GM18517 (cell line): Measurements from ENCODE around the gene GPC5.
"Not testable (repeated sequence)": the region's sequence is repeated elsewhere in the genome, so short reads cannot be mapped to it uniquely, and the experiment has no call there.

Experiments used
- ATAC-seq: cut with Tn5 transposase; IDR thresholded peaks from one replicate; pipeline ENCODE4 v1.9.1; 2021; ENCODE audit warnings: mild to moderate bottlenecking, moderate library complexity; ENCODE audit not compliant: unreplicated experiment

Gene GPC5

GRCh38 chr13:91767651-91768050 is 369.2 kb downstream of the GPC5 start:
- no peak for ATAC-seq

GRCh38 chr13:91768746-91769145 is 370.3 kb downstream of the GPC5 start:
- ATAC-seq: no peak

- ATAC-seq: no peak
Observed at GRCh38 chr13:91771229-91771628, 372.8 kb downstream of the GPC5 start.

GRCh38 chr13:91773591-91774227 is 375.3 kb downstream of the GPC5 start:
- no peak for ATAC-seq

GRCh38 chr13:91774397-91774796 is 376.0 kb downstream of the GPC5 start:
- ATAC-seq: no peak

GRCh38 chr13:91776611-91777193 is 378.3 kb downstream of the GPC5 start:
- ATAC-seq: no peak

- ATAC-seq: no peak
Observed at GRCh38 chr13:91778123-91778522, 379.7 kb downstream of the GPC5 start.

GRCh38 chr13:91781982-91782691 is 383.7 kb downstream of the GPC5 start:
- not testable (repeated sequence) for ATAC-seq

- peak; percentile 92 for ATAC-seq
Observed at GRCh38 chr13:91785431-91786119, 387.2 kb downstream of the GPC5 start.

GRCh38 chr13:91792054-91792453 is 393.6 kb downstream of the GPC5 start:
- ATAC-seq: no peak

- no peak for ATAC-seq
Observed at GRCh38 chr13:91797567-91797966, 399.1 kb downstream of the GPC5 start.

GRCh38 chr13:91798338-91798737 is 399.9 kb downstream of the GPC5 start:
- ATAC-seq: not testable (repeated sequence)

- ATAC-seq: not testable (repeated sequence)
Observed at GRCh38 chr13:91801772-91802171, 403.4 kb downstream of the GPC5 start.

GRCh38 chr13:91802957-91803356 is 404.5 kb downstream of the GPC5 start:
- no peak for ATAC-seq

- no peak for ATAC-seq
Observed at GRCh38 chr13:91804724-91805123, 406.3 kb downstream of the GPC5 start.

- ATAC-seq: no peak
Observed at GRCh38 chr13:91805605-91806004, 407.2 kb downstream of the GPC5 start.

- no peak for ATAC-seq
Observed at GRCh38 chr13:91809161-91809560, 410.7 kb downstream of the GPC5 start.

GRCh38 chr13:91813253-91813652 is 414.8 kb downstream of the GPC5 start:
- ATAC-seq: no peak

- no peak for ATAC-seq
Observed at GRCh38 chr13:91816263-91816807, 417.9 kb downstream of the GPC5 start.

GRCh38 chr13:91817250-91817649 is 418.8 kb downstream of the GPC5 start:
- no peak for ATAC-seq

GRCh38 chr13:91824416-91824815 is 426.0 kb downstream of the GPC5 start:
- ATAC-seq: no peak
